Activated CD4-positive, alpha-beta memory T cell treated with anti-CD3 and anti-CD28 coated beads for 36 hours (primary cell): ENCODE data around the gene MRPL1. TPM values are rescaled to one million over a fixed set of nuclear protein-coding genes. Genes with fewer than 3 reads are reported as not detected.

ENCODE experiments used
- CTCF ChIA-PET: fragments of 350-600 bp; sonication (Branson Sonifier 250); formaldehyde crosslinking; loops from one replicate; lab custom pipeline; 2021; ENCODE audit warnings: antibody characterized with exemption, inconsistent platforms; lab: Charles Lee
- POLR2A ChIA-PET: fragments of 350-600 bp; sonication (Branson Sonifier 250); formaldehyde crosslinking; loops from one replicate; lab custom pipeline; 2021; ENCODE audit warnings: antibody characterized with exemption; lab: Charles Lee
- DNase-seq: peaks from one replicate; pipeline ENCODE4 v3.0.0-alpha.2; 2020
- H3K27ac Mint-ChIP-seq: one replicate; pipeline ENCODE4 v1.8.0; 2021; ENCODE audit warnings: mixed read lengths
- H3K27me3 Mint-ChIP-seq: one replicate; pipeline ENCODE4 v1.8.0; 2021; ENCODE audit warnings: mixed read lengths
- H3K36me3 Mint-ChIP-seq: one replicate; pipeline ENCODE4 v1.8.0; 2021; ENCODE audit warnings: mixed read lengths
- H3K4me1 Mint-ChIP-seq: one replicate; pipeline ENCODE4 v1.8.0; 2021; ENCODE audit warnings: low read depth, mixed read lengths
- H3K4me3 Mint-ChIP-seq: one replicate; pipeline ENCODE4 v1.8.0; 2021; ENCODE audit warnings: mild to moderate bottlenecking, mixed read lengths
- H3K9me3 Mint-ChIP-seq: one replicate; pipeline ENCODE4 v1.8.0; 2021; ENCODE audit warnings: mixed read lengths
- intact Hi-C: fragments of 100-400 bp; cut with micrococcal nuclease; formaldehyde crosslinking; loops from one replicate; pipeline ENCODE4 v1.15.1; 2023
- total RNA-seq, 2 experiments: library from RNA; stranded (reverse); gene quantifications; one replicate each; pipeline ENCODE4 v1.2.3, GENCODE V29; 2021

MRPL1 gene
- total RNA-seq, 2 experiments from 2014 or later: 46.2 to 51.1 TPM

- POLR2A ChIA-PET: interaction anchor here (0.6 kb wide), 1 partner anchor 85 kb away, joined by 3 read pairs; no protein-coding TSS in a partner anchor
- no peak overlapping the region for H3K4me3 Mint-ChIP-seq
- no peaks in the 10 kb centered on the region for H3K9me3 Mint-ChIP-seq
- DNase-seq: no peak
- CTCF ChIA-PET: interaction anchor here (0.7 kb wide), 1 partner anchor 295 kb away, joined by 3 read pairs; no protein-coding TSS in a partner anchor
- intact Hi-C loops: no loop called here
- H3K4me1 Mint-ChIP-seq: no peaks in the 10 kb centered on the region
- H3K27me3 Mint-ChIP-seq: peaks cover 8% of the 10 kb centered on the region
- no peak overlapping the region for H3K27ac Mint-ChIP-seq
- H3K36me3 Mint-ChIP-seq: no peaks in the 10 kb centered on the region
Observed at GRCh38 chr4:77989968-77990367, 127.3 kb downstream of the MRPL1 start.

GRCh38 chr4:77990456-77990855 is 127.8 kb downstream of the MRPL1 start:
- H3K36me3 Mint-ChIP-seq: no peaks in the 10 kb centered on the region
- H3K27me3 Mint-ChIP-seq: peaks cover 8% of the 10 kb centered on the region
- intact Hi-C loops: no loop called here

GRCh38 chr4:77990904-77991358 is 128.3 kb downstream of the MRPL1 start:
- POLR2A ChIA-PET: no interaction called here
- no peak for DNase-seq
- Mint-ChIP-seq H3K27ac (no peak overlapping the region), H3K27me3 (peaks cover 8% of the 10 kb centered on the region), H3K9me3 (no peaks in the 10 kb centered on the region), H3K4me1 (no peaks in the 10 kb centered on the region), H3K4me3 (no peak overlapping the region), H3K36me3 (no peaks in the 10 kb centered on the region)
- intact Hi-C loops: no loop called here
- CTCF ChIA-PET: no interaction called here

More at GRCh38 chr4:77990456-77990855, 127.8 kb downstream of the MRPL1 start:
- Mint-ChIP-seq H3K9me3 (no peaks in the 10 kb centered on the region), H3K27ac (no peak overlapping the region), H3K4me3 (no peak overlapping the region), H3K4me1 (no peaks in the 10 kb centered on the region)
- ChIA-PET CTCF (interaction anchor here (0.7 kb wide), 1 partner anchor 295 kb away, joined by 3 read pairs; no protein-coding TSS in a partner anchor), POLR2A (interaction anchor here (0.6 kb wide), 1 partner anchor 85 kb away, joined by 3 read pairs; no protein-coding TSS in a partner anchor)
- DNase-seq: no peak

GRCh38 chr4:77992581-77992980 is 130.0 kb downstream of the MRPL1 start:
- Mint-ChIP-seq H3K27ac (no peak overlapping the region), H3K4me3 (no peak overlapping the region)

GRCh38 chr4:77994194-77994721 is 131.6 kb downstream of the MRPL1 start:
- CTCF ChIA-PET: interaction anchor here (1.3 kb wide), 1 partner anchor 10 kb away, joined by 4 read pairs; no protein-coding TSS in a partner anchor
- Mint-ChIP-seq H3K4me1 (no peaks in the 10 kb centered on the region), H3K27me3 (peaks cover 4% of the 10 kb centered on the region), H3K9me3 (no peaks in the 10 kb centered on the region), H3K4me3 (no peak overlapping the region), H3K36me3 (no peaks in the 10 kb centered on the region), H3K27ac (no peak overlapping the region)
- POLR2A ChIA-PET: no interaction called here
- no peak for DNase-seq
- intact Hi-C loops: no loop called here

More at GRCh38 chr4:77992581-77992980, 130.0 kb downstream of the MRPL1 start:
- intact Hi-C loops: no loop called here
- CTCF ChIA-PET: no interaction called here
- DNase-seq: no peak
- Mint-ChIP-seq H3K36me3 (no peaks in the 10 kb centered on the region), H3K27me3 (peaks cover 8% of the 10 kb centered on the region), H3K4me1 (no peaks in the 10 kb centered on the region), H3K9me3 (no peaks in the 10 kb centered on the region)
- POLR2A ChIA-PET: no interaction called here

GRCh38 chr4:77996076-77996475 is 133.4 kb downstream of the MRPL1 start:
- H3K27me3 Mint-ChIP-seq: peaks cover under 1% of the 10 kb centered on the region
- ChIA-PET POLR2A (no interaction called here), CTCF (no interaction called here)
- H3K4me3 Mint-ChIP-seq: no peak overlapping the region
- H3K9me3 Mint-ChIP-seq: no peaks in the 10 kb centered on the region
- no peak for DNase-seq
- no peak overlapping the region for H3K27ac Mint-ChIP-seq
- intact Hi-C loops: no loop called here
- no peaks in the 10 kb centered on the region for H3K4me1 Mint-ChIP-seq
- no peaks in the 10 kb centered on the region for H3K36me3 Mint-ChIP-seq

- ChIA-PET CTCF (no interaction called here), POLR2A (no interaction called here)
- no peaks in the 10 kb centered on the region for H3K9me3 Mint-ChIP-seq
- DNase-seq: no peak
- no peaks in the 10 kb centered on the region for H3K36me3 Mint-ChIP-seq
- intact Hi-C loops: no loop called here
- H3K4me1 Mint-ChIP-seq: no peaks in the 10 kb centered on the region
- H3K4me3 Mint-ChIP-seq: no peak overlapping the region
- no peak overlapping the region for H3K27ac Mint-ChIP-seq
- peaks cover 5% of the 10 kb centered on the region for H3K27me3 Mint-ChIP-seq
Observed at GRCh38 chr4:78001531-78001930, 138.9 kb downstream of the MRPL1 start.

- Mint-ChIP-seq H3K9me3 (no peaks in the 10 kb centered on the region), H3K36me3 (no peaks in the 10 kb centered on the region), H3K4me3 (no peak overlapping the region), H3K4me1 (no peaks in the 10 kb centered on the region), H3K27me3 (peaks cover 5% of the 10 kb centered on the region), H3K27ac (no peak overlapping the region)
- POLR2A ChIA-PET: no interaction called here
- DNase-seq: no peak
- CTCF ChIA-PET: no interaction called here
- intact Hi-C loops: no loop called here
Observed at GRCh38 chr4:78002260-78002659, 139.6 kb downstream of the MRPL1 start.

Other genes starting within 250 kb of the MRPL1 start
- gene CNOT6L, start 43.5 kb upstream of the MRPL1 start, total RNA-seq: 100 to 1,000 TPM; 106 to 111 TPM
- not detected for gene FRAS1, start 194.5 kb downstream of the MRPL1 start, total RNA-seq